WERI-Rb-1 (cell line): Measurements from ENCODE around the gene PCDH9.

Source experiments
- DNase-seq: peaks from one replicate; pipeline ENCODE4 v3.0.0-alpha.2; 2020
- H3K27ac ChIP-seq: fragments of 250-450 bp; sonication (Bioruptor Pico); 2 replicates; pipeline ENCODE4 v1.5.1; 2020; ENCODE audit warnings: mild to moderate bottlenecking, moderate library complexity
- H3K27me3 ChIP-seq: fragments of 250-450 bp; sonication (Bioruptor Pico); 2 replicates; pipeline ENCODE4 v1.5.1; 2021; ENCODE audit warnings: mild to moderate bottlenecking, low read depth, moderate library complexity; ENCODE audit not compliant: insufficient read depth, severe bottlenecking
- H3K36me3 ChIP-seq: fragments of 250-450 bp; sonication (Bioruptor Pico); 2 replicates; pipeline ENCODE4 v1.5.1; 2020; ENCODE audit warnings: mild to moderate bottlenecking, moderate library complexity
- H3K4me3 ChIP-seq: 2 replicates; pipeline ENCODE4 v1.5.1; 2011; ENCODE audit warnings: low read depth, mild to moderate bottlenecking, control low read depth, low read length
- H3K9me3 ChIP-seq: fragments of 250-450 bp; sonication (Bioruptor Pico); 2 replicates; pipeline ENCODE4 v1.5.1; 2021; ENCODE audit warnings: mild to moderate bottlenecking, moderate library complexity; ENCODE audit not compliant: severe bottlenecking
- TF ChIP-seq, protein P1 (sequence below): IDR thresholded peaks from 2 replicates; pipeline ENCODE4 v1.5.1; 2011; ENCODE audit warnings: low read depth, mild to moderate bottlenecking, control low read depth, inconsistent platforms, low read length

Gene PCDH9

DNA sequence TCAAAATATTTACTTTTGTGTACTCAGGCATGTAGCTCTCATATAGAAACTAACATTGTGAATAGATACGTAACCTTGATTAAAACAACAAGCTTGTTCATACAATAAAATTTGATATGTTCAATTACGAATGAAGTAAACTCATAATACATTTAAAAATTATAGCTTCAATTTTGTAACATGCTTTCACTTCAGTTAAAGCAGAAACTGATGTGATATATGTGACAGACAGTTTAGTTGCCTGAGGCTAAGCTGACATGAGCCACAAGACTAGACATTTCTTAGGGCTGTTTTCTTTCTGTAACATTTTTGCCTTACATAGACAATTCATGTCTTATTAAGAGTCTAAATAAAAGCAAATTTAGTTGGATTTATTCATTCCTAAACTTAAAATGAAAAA lies 526.0 kb downstream of the PCDH9 start:
- TF ChIP-seq, protein P1, sequence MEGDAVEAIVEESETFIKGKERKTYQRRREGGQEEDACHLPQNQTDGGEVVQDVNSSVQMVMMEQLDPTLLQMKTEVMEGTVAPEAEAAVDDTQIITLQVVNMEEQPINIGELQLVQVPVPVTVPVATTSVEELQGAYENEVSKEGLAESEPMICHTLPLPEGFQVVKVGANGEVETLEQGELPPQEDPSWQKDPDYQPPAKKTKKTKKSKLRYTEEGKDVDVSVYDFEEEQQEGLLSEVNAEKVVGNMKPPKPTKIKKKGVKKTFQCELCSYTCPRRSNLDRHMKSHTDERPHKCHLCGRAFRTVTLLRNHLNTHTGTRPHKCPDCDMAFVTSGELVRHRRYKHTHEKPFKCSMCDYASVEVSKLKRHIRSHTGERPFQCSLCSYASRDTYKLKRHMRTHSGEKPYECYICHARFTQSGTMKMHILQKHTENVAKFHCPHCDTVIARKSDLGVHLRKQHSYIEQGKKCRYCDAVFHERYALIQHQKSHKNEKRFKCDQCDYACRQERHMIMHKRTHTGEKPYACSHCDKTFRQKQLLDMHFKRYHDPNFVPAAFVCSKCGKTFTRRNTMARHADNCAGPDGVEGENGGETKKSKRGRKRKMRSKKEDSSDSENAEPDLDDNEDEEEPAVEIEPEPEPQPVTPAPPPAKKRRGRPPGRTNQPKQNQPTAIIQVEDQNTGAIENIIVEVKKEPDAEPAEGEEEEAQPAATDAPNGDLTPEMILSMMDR = no peak
- H3K4me3 ChIP-seq = no peak overlapping the region
- no peaks in the 10 kb centered on the region for H3K36me3 ChIP-seq
- DNase-seq = no peak
- no peaks in the 10 kb centered on the region for H3K27me3 ChIP-seq
- no peaks in the 10 kb centered on the region for H3K9me3 ChIP-seq
- no peak overlapping the region for H3K27ac ChIP-seq

DNA sequence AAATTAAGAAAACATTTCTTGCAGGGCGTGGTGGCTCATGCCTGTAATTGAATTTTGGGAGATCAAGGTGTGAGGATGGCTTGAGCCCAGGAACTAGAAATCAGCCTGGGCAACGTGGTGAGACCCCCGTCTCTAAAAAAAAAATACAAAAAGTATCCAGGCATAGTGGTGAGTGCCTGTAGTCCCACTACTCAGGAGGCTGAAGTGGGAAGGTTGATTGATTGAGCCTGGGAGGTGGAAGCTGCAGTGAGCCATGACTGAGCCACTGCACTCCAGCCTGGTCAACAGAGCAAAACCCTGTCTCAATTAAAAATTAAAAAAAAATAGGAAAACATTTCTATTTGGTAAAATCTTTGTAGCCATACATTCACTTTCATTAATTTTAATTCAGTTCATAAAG lies 526.5 kb downstream of the PCDH9 start:
- Histone ChIP-seq H3K9me3 (no peaks in the 10 kb centered on the region), H3K27me3 (no peaks in the 10 kb centered on the region), H3K27ac (no peak overlapping the region), H3K4me3 (no peak overlapping the region), H3K36me3 (no peaks in the 10 kb centered on the region)
- DNase-seq = no peak
- TF ChIP-seq, protein P1 = no peak

DNA sequence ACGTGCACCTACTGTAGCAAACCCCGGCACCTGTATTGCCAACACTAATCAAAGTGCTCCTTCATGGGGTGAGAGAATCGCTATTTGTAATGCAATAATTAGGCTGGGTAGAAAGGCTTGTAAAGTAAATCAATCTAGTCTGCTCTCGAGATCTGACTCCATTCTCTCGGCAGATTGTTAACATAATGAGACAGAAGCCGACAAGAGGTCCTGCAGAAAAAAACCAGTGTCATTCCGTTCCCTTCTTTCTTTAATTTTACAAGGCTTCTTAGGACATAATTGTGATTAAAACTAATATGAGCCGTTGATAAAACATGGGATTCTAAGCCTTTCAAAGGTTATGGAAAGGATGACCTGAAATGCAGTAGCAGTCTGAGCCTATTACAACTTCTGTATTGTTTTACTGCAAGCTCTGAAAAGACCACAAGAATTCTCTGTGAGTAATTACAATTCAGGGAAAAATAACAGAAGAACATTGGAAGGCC lies 530.0 kb downstream of the PCDH9 start:
- Histone ChIP-seq H3K27ac (no peak overlapping the region), H3K4me3 (no peak overlapping the region), H3K27me3 (no peaks in the 10 kb centered on the region), H3K36me3 (no peaks in the 10 kb centered on the region), H3K9me3 (no peaks in the 10 kb centered on the region)
- TF ChIP-seq, protein P1 = no peak
- DNase-seq = no peak

DNA sequence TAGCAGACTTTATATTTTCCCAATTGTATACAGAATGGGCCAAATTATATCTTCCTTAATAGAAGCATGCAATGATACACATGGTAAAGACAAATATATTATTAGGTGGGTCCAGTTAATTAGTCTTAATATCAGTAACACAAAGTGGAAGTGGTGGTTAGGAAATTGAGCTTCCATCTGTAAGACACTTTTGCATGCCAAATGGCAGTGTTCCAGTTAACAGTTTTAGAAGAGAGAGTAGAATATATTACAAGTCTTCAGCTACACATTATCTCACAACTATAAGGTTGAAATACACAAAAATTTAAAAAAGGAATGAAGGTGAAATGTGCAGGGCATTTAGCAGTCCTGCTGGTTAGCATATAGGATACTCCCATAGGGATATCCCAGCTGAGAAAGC lies 536.5 kb downstream of the PCDH9 start:
- DNase-seq = no peak
- TF ChIP-seq, protein P1 = no peak
- no peak overlapping the region for H3K27ac ChIP-seq

DNA sequence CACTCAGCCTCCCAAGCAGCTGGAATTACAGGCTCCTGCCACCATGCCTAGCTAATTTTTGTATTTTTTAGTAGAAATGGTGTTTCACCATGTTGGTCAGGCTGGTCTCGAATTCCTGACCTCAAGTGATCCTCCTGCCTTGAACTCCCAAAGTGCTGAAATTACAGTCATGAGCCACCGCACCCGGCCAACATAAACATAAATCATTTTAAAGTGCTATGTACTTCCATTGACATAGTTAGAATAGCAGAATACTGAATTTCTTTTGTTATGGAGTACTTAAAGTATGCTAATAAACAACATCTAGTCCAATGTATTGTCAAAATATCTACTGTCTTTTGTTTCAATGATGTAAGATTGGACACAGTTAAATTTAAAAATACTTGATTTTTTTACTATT lies 539.0 kb downstream of the PCDH9 start:
- no peak for DNase-seq
- Histone ChIP-seq H3K36me3 (no peaks in the 10 kb centered on the region), H3K9me3 (no peaks in the 10 kb centered on the region), H3K4me3 (no peak overlapping the region), H3K27me3 (no peaks in the 10 kb centered on the region), H3K27ac (no peak overlapping the region)
- TF ChIP-seq, protein P1 = no peak

More for the DNA sequence above, 536.5 kb downstream of the PCDH9 start:
- no peak overlapping the region for H3K4me3 ChIP-seq
- H3K9me3 ChIP-seq = no peaks in the 10 kb centered on the region
- H3K36me3 ChIP-seq = no peaks in the 10 kb centered on the region
- no peaks in the 10 kb centered on the region for H3K27me3 ChIP-seq

DNA sequence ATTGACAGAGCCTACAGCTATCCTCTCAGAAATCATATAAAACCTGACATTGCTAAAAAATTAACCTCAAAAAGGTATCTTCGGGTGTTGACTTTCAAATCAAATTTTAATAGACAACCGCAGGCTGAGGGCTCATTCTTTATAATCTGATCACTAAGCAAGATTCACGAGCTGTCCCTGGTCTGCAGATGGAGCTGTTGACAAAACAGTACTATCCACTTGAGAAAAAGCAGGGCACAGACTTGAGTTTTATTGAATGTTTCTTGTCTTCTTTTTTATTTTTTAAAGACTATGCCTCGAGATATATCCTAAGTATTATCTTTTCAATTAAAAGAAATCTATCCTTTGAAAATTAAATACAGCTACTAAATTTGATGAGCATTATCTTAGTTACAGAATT lies 540.5 kb downstream of the PCDH9 start:
- Histone ChIP-seq H3K27ac (no peak overlapping the region), H3K27me3 (no peaks in the 10 kb centered on the region), H3K9me3 (no peaks in the 10 kb centered on the region), H3K36me3 (no peaks in the 10 kb centered on the region), H3K4me3 (no peak overlapping the region)
- DNase-seq = peak; percentile 13
- TF ChIP-seq, protein P1 = peak; percentile 30; the same call in 1 of the 2 replicates
